GM18498 (cell line): ENCODE data around the gene DLG2.
A peak's percentile ranks its signal among the peaks of the same experiment; 100 is the strongest.

ENCODE experiments used
- ATAC-seq: cut with Tn5 transposase; IDR thresholded peaks from one replicate; pipeline ENCODE4 v1.9.1; 2021; ENCODE audit warnings: mild to moderate bottlenecking, moderate library complexity; ENCODE audit not compliant: unreplicated experiment

Gene DLG2

DNA sequence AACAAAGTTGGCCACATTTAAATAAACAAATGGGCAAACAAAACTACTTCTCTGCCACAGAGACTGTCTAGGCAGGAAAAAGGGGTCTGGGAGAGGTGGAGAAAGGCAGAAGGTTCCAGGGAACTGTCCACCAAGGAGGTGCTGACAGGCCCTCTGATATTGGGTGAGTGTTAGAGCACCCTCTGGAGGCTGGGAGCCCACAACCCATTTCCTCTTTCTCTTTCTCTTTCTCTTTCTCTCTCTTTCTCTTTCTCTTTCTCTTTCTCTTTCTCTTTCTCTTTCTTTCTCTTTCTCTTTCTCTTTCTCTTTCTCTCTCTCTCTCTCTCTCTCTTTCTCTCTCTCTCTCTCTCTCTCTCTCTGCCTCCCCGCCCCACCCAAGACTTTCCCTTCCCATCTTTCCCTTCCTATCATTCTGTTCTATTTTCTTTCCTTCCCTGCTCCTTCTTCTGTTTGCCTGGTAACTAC, 912.8 kb downstream of the DLG2 start:
- ATAC-seq = peak; percentile 84

DNA sequence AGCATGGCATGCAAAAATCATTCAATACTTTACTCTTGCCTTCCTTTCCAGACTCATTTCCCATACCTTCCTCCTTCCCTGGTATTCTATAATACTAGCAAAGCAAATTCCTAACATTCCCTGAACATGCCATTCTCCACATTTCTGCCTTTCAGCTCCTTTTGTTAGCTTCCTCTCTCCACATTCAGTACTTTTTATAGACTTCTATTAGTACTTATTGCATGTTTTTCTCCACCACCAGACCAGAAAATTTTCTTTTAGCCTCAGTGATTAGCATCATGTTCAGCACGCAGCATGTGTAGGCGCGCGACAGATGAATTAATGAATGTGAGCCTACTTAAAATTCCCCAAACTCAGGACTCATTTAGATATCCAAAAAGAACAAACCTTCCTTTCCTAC, 935.3 kb downstream of the DLG2 start:
- no peak for ATAC-seq

DNA sequence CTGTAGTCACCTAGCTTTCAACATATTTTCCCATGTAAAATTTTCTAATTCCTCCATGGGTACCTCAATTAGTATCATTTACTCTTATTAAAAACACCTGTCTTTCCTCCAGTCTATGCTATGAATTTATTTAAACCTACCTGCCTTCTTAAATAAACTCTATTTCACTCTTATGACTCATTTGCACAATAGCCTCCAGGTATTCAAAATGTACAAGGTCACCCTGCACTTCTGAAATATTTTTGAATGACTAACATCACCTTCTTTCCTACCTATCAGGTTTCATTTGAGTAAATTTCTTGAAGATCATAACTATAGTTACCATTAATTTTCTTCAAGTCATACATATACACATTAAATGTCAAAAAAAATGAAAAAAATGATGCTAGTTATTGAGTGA, 939.7 kb downstream of the DLG2 start:
- no peak for ATAC-seq

- no peak for ATAC-seq
Measured at GRCh38 chr11:84686716-84687115, 940.4 kb downstream of the DLG2 start.

DNA sequence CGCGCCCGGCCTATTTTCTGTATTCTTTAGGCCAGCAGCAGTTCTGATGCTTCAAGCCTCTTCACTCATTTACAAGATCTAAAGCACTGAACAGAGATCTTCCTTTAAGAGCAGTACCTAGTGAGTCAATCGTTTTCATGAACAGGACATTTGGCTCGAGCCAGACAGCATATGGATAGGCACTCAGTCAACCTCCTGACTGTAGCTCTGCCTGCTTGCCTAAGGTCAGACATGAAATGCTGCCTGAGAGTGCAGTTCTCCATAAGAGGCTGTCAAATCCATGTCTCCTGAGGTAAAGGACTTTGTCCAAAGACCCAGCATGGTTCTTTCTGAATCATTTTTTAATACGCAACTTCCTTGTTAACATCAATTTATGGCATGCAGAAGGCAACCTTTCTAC, 941.2 kb downstream of the DLG2 start:
- ATAC-seq = no peak

DNA sequence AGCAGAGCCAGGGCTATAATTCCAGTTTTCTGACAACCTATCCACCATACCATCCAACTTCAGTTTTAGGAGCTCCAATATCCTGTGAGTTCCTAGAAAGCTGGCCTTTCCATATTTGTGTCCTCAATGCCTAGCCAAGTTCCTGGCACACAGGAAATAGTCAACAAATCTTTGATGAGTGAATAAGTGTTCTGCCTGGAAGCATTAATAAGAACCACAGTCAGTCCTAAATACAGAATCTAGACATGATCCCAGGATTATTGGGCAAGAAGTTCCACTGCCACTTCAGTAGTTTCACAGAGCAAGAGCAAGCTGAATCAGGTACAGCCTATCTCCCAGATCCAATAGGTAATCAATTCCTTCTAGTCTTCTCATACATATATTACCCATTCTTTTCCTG, 942.0 kb downstream of the DLG2 start:
- ATAC-seq = no peak

- no peak for ATAC-seq
Measured at GRCh38 chr11:84681456-84681855, 945.7 kb downstream of the DLG2 start.

DNA sequence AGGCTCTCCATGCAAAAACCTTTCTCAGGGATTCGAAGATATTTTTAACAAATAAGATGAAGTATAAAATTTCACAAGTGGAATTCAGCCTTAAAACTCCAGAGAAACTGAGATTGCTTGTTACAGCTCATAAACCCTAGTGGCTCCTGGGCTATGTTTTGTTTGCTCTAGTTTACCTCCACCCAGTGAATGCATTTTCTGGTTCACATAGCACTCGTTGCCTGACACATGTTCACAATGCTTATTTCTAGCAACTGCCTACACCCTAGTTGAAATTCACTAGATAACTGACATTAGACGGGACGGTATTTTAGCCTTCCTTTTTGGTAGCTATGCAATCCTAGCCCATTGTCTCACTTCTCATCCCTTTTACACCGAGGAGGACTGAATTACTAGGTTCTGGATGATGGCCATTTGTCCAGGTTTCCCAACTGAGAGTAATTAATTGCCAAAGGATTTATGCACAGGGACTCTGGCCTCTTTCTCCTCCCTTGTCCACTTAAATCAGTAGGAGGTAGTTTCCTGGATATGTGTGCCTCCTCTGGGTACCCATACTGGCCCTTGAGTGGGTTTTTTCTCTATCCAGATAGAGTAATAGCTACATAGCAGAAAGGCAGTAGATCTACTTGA, 951.6 kb downstream of the DLG2 start:
- no peak for ATAC-seq

- no peak for ATAC-seq
Measured at GRCh38 chr11:84673753-84674152, 953.4 kb downstream of the DLG2 start.

GRCh38 chr11:84671325-84671999, 955.7 kb downstream of the DLG2 start:
- ATAC-seq = no peak

- ATAC-seq = no peak
Measured at GRCh38 chr11:84663731-84664130, 963.4 kb downstream of the DLG2 start.

- ATAC-seq = no peak
Measured at GRCh38 chr11:84660257-84660977, 966.7 kb downstream of the DLG2 start.

GRCh38 chr11:84655712-84656111, 971.4 kb downstream of the DLG2 start:
- ATAC-seq = no peak

GRCh38 chr11:84648471-84648870, 978.7 kb downstream of the DLG2 start:
- no peak for ATAC-seq

DNA sequence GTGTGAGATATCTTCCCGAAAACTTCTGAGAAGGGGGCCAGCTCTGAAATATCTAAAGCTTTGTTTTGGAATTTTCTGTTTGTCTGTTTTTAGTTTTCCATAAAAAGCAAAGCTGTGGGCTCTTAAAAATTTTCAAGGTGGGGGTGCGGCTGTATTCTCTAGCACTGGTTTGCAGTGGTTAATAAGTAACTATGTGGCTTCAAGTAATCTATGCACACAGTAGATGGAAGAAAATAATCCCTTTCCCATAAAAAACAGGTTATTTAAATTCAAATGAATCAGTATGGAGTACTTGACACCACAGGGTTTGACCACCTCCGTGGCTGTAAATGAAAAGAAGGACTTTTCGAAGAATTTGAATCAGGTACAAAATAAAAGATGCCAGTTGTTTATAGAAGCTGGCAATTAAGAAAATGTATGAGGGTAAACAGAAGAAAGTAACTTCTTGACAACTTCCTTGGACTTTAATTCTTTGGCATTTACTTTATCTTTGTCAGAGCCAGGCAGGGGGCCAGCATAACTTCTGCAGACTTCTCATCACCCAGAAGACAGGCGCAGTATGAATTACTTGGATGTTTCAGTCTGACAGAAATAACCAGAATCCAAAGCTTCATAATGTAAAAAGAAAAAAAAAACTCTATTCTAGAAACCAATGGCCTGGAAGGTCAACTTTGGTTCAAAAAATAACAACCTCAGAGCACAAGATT, 981.0 kb downstream of the DLG2 start:
- no peak for ATAC-seq

GRCh38 chr11:84642500-84642899, 984.6 kb downstream of the DLG2 start:
- ATAC-seq = no peak

GRCh38 chr11:84634309-84634708, 992.8 kb downstream of the DLG2 start:
- no peak for ATAC-seq

DNA sequence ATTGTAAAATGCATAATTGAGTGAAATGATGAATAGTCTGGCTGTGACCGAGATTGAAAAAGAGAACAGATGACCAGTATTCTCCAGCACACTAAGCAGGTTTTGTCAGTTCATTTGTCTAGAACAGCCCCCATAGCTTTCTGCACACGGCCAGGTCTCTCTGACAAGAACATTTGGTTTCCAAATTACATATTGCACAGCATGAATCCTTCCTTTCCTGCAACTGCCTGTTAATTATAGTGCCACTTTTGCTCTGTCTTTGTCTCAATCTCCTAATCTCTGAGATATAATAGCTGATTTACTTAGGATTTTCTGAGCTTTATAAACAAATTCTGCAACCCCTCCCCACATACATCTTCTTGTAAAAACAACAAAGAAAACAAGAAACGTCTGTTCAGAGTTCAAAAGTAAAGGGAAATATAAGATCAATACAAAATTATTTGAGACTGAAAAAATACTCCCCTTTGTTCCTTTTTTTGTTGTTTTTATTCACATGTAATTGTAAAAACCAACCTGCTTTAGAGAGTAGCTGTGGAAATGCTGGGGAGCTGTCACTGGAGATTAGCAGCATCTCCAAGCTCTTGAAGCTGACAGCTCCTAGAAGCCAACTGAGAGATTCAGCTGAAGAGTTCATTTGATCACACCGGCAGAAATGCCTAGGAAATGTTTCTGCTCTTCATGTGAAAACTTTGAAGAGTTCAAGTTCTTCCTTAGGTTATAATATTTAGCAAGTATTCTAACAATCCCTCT, 998.1 kb downstream of the DLG2 start:
- no peak for ATAC-seq

GRCh38 chr11:84626256-84626655, 1000.9 kb downstream of the DLG2 start:
- ATAC-seq = no peak

- no peak for ATAC-seq
Measured at GRCh38 chr11:84612645-84613044, 1014.5 kb downstream of the DLG2 start.

DNA sequence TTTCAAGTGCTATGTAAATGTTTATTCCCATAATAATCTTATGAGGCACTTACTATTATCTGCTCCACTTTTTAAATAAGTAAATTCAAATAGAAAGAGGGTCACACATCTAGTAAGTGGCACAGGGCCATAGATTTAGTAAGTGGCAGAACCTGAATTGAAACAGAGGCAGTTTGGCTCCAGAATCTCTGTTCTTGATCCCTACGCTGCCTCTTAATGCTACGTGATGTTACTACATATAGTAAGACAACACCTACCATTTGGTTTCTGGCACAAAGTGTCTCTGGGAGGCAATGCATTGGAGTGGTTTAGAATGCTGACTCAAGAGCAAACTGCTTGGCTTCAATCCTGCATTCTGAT, 1018.3 kb downstream of the DLG2 start:
- ATAC-seq = no peak
